SH-SY5Y (cell line): Measurements from ENCODE around the gene POLA1.

Experiments
- GATA2 ChIP-seq: IDR thresholded peaks from 2 replicates; pipeline ENCODE4 v1.6.1; 2011; ENCODE audit warnings: mild to moderate bottlenecking, low read depth, low read length
- GATA3 ChIP-seq: IDR thresholded peaks from 2 replicates; pipeline ENCODE4 v1.6.1; 2011; ENCODE audit warnings: low read depth, mild to moderate bottlenecking, low read length, moderate library complexity

DNA sequence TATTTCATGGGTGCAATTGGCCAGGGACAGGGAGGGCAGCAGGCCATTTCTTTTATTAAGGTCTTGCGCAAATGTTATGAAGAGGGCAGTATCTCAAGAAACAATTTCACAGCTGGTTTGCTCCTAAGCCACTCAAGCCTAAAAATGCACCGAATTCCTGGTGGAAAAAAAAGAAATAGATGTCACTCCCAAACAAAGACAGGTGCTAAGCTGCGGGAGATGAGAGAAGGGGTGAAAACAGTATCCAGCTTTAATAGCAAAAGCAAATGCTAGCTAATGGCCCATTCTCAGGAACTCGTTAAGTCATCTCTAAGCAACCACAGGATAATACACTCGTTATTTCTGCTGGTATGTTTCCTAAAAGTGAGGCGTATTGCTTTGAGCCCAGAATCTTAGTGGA lies 205.7 kb downstream of the POLA1 start:
- TF ChIP-seq GATA2 (no peak), GATA3 (no peak)
